Ascending aorta (tissue), 2 donors: ENCODE results near the gene GFOD1. TPM values are rescaled to one million over a fixed set of nuclear protein-coding genes. Genes with fewer than 3 reads are reported as not detected.

Experiments
- DNase-seq, 2 donors: peaks; one replicate each; pipeline ENCODE4 v3.0.0-alpha.2; 2019; ENCODE audit warnings: low spot score in 2 of 2
- H3K27ac ChIP-seq, 2 donors: fragments of 200-600 bp; sonication (generic); one replicate each; pipeline ENCODE4 v1.5.1; 2016 to 2017; ENCODE audit warnings: mild to moderate bottlenecking in 1 of 2
- H3K27me3 ChIP-seq: fragments of 200-600 bp; sonication (generic); one replicate; pipeline ENCODE4 v1.5.1; 2017
- H3K36me3 ChIP-seq, 2 donors: fragments of 200-600 bp; sonication (generic); one replicate each; pipeline ENCODE4 v1.5.1; 2016
- H3K4me1 ChIP-seq, 2 donors: fragments of 200-600 bp; sonication (generic); one replicate each; pipeline ENCODE4 v1.5.1; 2016 to 2017; ENCODE audit warnings: mild to moderate bottlenecking in 1 of 2
- H3K4me3 ChIP-seq, 2 donors: fragments of 200-600 bp; sonication (generic); one replicate each; pipeline ENCODE4 v1.5.1; 2016 to 2017; ENCODE audit warnings: mild to moderate bottlenecking in 1 of 2
- H3K9me3 ChIP-seq, 2 donors: fragments of 200-600 bp; sonication (generic); one replicate each; pipeline ENCODE4 v1.5.1; 2016
- CTCF ChIP-seq, 3 experiments: fragments of 200-600 bp in 2 of 3; fragments of 450-650 bp in 1 of 3; sonication (generic) in 2 of 3; IDR thresholded peaks; one replicate each; pipeline ENCODE4 v1.5.1; 2016 to 2019; ENCODE audit warnings: antibody characterized with exemption in 3 of 3, mild to moderate bottlenecking in 1 of 3, moderate library complexity in 1 of 3
- intact Hi-C: fragments of 100-400 bp; cut with DNase I; formaldehyde crosslinking; loops from one replicate; pipeline ENCODE4 v1.15.1; 2023
- total RNA-seq: library from RNA; depleted of rRNA; stranded (reverse); fragments of >200 nt; gene quantifications from one replicate; pipeline ENCODE4 v1.1.0, GENCODE V29; 2016

Gene GFOD1
- total RNA-seq, 1 donor from 2014 or later, result 28.7 TPM

- H3K4me1 ChIP-seq, result peaks cover 17 to 38% of the 10 kb centered on the region in 2 donors
- no peak for DNase-seq
- H3K27me3 ChIP-seq, result no peaks in the 10 kb centered on the region
- intact Hi-C loops, result loop anchor here (10.0 kb wide), 1 partner anchor 347 kb away; no protein-coding TSS in a partner anchor
- no peaks in the 10 kb centered on the region for H3K36me3 ChIP-seq
- H3K27ac ChIP-seq, result no peak overlapping the region
- H3K4me3 ChIP-seq, result no peak overlapping the region
- no peaks in the 10 kb centered on the region for H3K9me3 ChIP-seq
- no peak for TF ChIP-seq CTCF (IDR thresholded peaks at IDR 0.05)
Observed at GRCh38 chr6:13417431-13417830, 70.0 kb downstream of the GFOD1 start.

GRCh38 chr6:13415283-13415682, 72.1 kb downstream of the GFOD1 start:
- intact Hi-C loops, result loop anchor here (2.0 to 10.0 kb wide), 3 partner anchors 72 to 350 kb away; partner anchors contain the start of genes GFOD1 and SIRT5
- TF ChIP-seq CTCF (IDR thresholded peaks at IDR 0.05), result no peak
- Histone ChIP-seq H3K36me3 (no peaks in the 10 kb centered on the region), H3K27me3 (no peaks in the 10 kb centered on the region), H3K9me3 (no peaks in the 10 kb centered on the region), H3K4me1 (peaks cover 5 to 32% of the 10 kb centered on the region in 2 donors), H3K27ac (peak overlapping the region; percentile 88 to 94), H3K4me3 (no peak overlapping the region)
- no peak for DNase-seq

- H3K9me3 ChIP-seq, result no peaks in the 10 kb centered on the region
Observed at GRCh38 chr6:13413900-13414555, 73.4 kb downstream of the GFOD1 start.

GRCh38 chr6:13413466-13413862, 73.9 kb downstream of the GFOD1 start:
- intact Hi-C loops, result loop anchor here (5.0 to 10.0 kb wide), 2 partner anchors 76 to 351 kb away; no protein-coding TSS in a partner anchor
- Histone ChIP-seq H3K27ac (peak overlapping the region; percentile 88 to 94), H3K9me3 (no peaks in the 10 kb centered on the region), H3K4me3 (no peak overlapping the region), H3K27me3 (no peaks in the 10 kb centered on the region), H3K36me3 (no peaks in the 10 kb centered on the region), H3K4me1 (peaks cover 5 to 35% of the 10 kb centered on the region in 2 donors)
- DNase-seq, result peak; percentile 24 to 86
- TF ChIP-seq CTCF (IDR thresholded peaks at IDR 0.05), result no peak

More at GRCh38 chr6:13413900-13414555, 73.4 kb downstream of the GFOD1 start:
- intact Hi-C loops, result loop anchor here (2.0 to 10.0 kb wide), 4 partner anchors 73 to 351 kb away; partner anchors contain the start of genes GFOD1 and SIRT5
- H3K36me3 ChIP-seq, result no peaks in the 10 kb centered on the region
- no peak for TF ChIP-seq CTCF (IDR thresholded peaks at IDR 0.05)
- peak; percentile 25 to 91 for DNase-seq
- no peaks in the 10 kb centered on the region for H3K27me3 ChIP-seq
- peak overlapping the region; percentile 88 to 94 for H3K27ac ChIP-seq
- H3K4me1 ChIP-seq, result peaks cover 5 to 35% of the 10 kb centered on the region in 2 donors
- H3K4me3 ChIP-seq, result no peak overlapping the region

GRCh38 chr6:13412639-13413465, 74.5 kb downstream of the GFOD1 start:
- Histone ChIP-seq H3K4me3 (no peak overlapping the region), H3K9me3 (no peaks in the 10 kb centered on the region), H3K36me3 (no peaks in the 10 kb centered on the region), H3K27ac (peak overlapping the region; percentile 88 to 94), H3K27me3 (no peaks in the 10 kb centered on the region), H3K4me1 (peaks cover 5 to 35% of the 10 kb centered on the region in 2 donors)
- no peak for TF ChIP-seq CTCF (IDR thresholded peaks at IDR 0.05)
- intact Hi-C loops, result loop anchor here (5.0 to 10.0 kb wide), 2 partner anchors 76 to 352 kb away; no protein-coding TSS in a partner anchor
- no peak for DNase-seq
